CD14-positive monocyte (primary cell): ENCODE data around the gene TTLL7. TPM values are rescaled to one million over a fixed set of nuclear protein-coding genes. Genes with fewer than 3 reads are reported as not detected.

ENCODE experiments used
- DNase-seq, 3 donors: peaks; one replicate each; pipeline ENCODE4 v3.0.0-alpha.2; 2011 to 2022
- H2AFZ ChIP-seq: 2 replicates; pipeline ENCODE4 v1.6.0; 2012; ENCODE audit warnings: mild to moderate bottlenecking, low read depth, low read length, inconsistent platforms; ENCODE audit not compliant: insufficient read depth, poor library complexity, severe bottlenecking
- H3K27ac ChIP-seq, 2 donors: 1 replicate in 1 of 2; 2 replicates in 1 of 2; pipeline ENCODE4 v1.5.1; 2012 to 2013; ENCODE audit warnings: low read length in 2 of 2, control low read depth in 1 of 2, inconsistent platforms in 1 of 2, low read depth in 1 of 2, mild to moderate bottlenecking in 1 of 2
- H3K27me3 ChIP-seq, 2 donors: one replicate each; pipeline versions ENCODE4 v1.6.0 to v1.6.1; 2011 to 2013; ENCODE audit warnings: low read length in 2 of 2; ENCODE audit not compliant: control insufficient read depth in 2 of 2, insufficient read depth in 2 of 2
- H3K36me3 ChIP-seq, 2 donors: replicated peaks in 1 of 2; 1 replicate in 1 of 2; 2 replicates in 1 of 2; pipeline versions ENCODE4 v1.5.1 to v1.6.1; 2012 to 2013; ENCODE audit warnings: low read length in 2 of 2, control low read depth in 1 of 2, inconsistent platforms in 1 of 2, mild to moderate bottlenecking in 1 of 2; ENCODE audit not compliant: insufficient read depth in 2 of 2, control insufficient read depth in 1 of 2
- H3K4me1 ChIP-seq, 2 donors: 1 replicate in 1 of 2; 2 replicates in 1 of 2; pipeline versions ENCODE4 v1.5.1 to v1.6.1; 2012 to 2013; ENCODE audit warnings: low read length in 2 of 2, control low read depth in 1 of 2, inconsistent platforms in 1 of 2, mild to moderate bottlenecking in 1 of 2, moderate library complexity in 1 of 2; ENCODE audit not compliant: insufficient read depth in 2 of 2, control insufficient read depth in 1 of 2
- H3K4me2 ChIP-seq: replicated peaks from 2 replicates; pipeline ENCODE3; 2012; ENCODE audit warnings: low read length, moderate library complexity, mild to moderate bottlenecking; ENCODE audit not compliant: poor library complexity, severe bottlenecking; ENCODE audit errors: extremely low read depth
- H3K4me3 ChIP-seq, 3 experiments: fragments of 200-600 bp in 1 of 3; sonication (generic) in 1 of 3; replicated peaks in 1 of 3; 1 replicate in 2 of 3; 2 replicates in 1 of 3; pipeline ENCODE4 v1.5.1; 2011 to 2013; ENCODE audit warnings: low read length in 3 of 3, mild to moderate bottlenecking in 3 of 3, control low read depth in 2 of 3, low read depth in 2 of 3, inconsistent platforms in 1 of 3, moderate library complexity in 1 of 3
- H3K79me2 ChIP-seq: 2 replicates; pipeline ENCODE4 v1.6.0; 2012; ENCODE audit warnings: mild to moderate bottlenecking, control low read depth, inconsistent platforms, low read length, moderate library complexity; ENCODE audit not compliant: insufficient read depth
- H3K9ac ChIP-seq: 2 replicates; pipeline ENCODE4 v1.6.0; 2017; ENCODE audit warnings: low read length, mild to moderate bottlenecking; ENCODE audit not compliant: insufficient read depth, poor library complexity, severe bottlenecking
- H3K9me3 ChIP-seq, 2 donors: replicated peaks in 1 of 2; 1 replicate in 1 of 2; 2 replicates in 1 of 2; pipeline versions ENCODE4 v1.5.1 to v1.6.1; 2012 to 2013; ENCODE audit warnings: low read length in 2 of 2, control low read depth in 1 of 2; ENCODE audit not compliant: control insufficient read depth in 1 of 2, insufficient read depth in 1 of 2
- H4K20me1 ChIP-seq: 2 replicates; pipeline ENCODE4 v1.6.0; 2012; ENCODE audit warnings: mild to moderate bottlenecking, low read length, control low read depth, moderate library complexity; ENCODE audit not compliant: insufficient read depth
- H3K27ac Mint-ChIP-seq, 7 donors: one replicate each; pipeline ENCODE4 v1.8.0; 2020; ENCODE audit warnings: mild to moderate bottlenecking in 7 of 7, mixed read lengths in 7 of 7, moderate library complexity in 6 of 7, inconsistent platforms in 2 of 7
- H3K27me3 Mint-ChIP-seq, 3 donors: one replicate each; pipeline ENCODE4 v1.8.0; 2021 to 2022; ENCODE audit warnings: low read depth in 3 of 3, mild to moderate bottlenecking in 3 of 3, mixed read lengths in 3 of 3, moderate library complexity in 3 of 3, inconsistent platforms in 1 of 3
- H3K36me3 Mint-ChIP-seq, 2 donors: one replicate each; pipeline ENCODE4 v1.8.0; 2020; ENCODE audit warnings: mixed read lengths in 2 of 2, inconsistent platforms in 1 of 2, mild to moderate bottlenecking in 1 of 2
- H3K4me1 Mint-ChIP-seq: one replicate; pipeline ENCODE4 v1.8.0; 2020; ENCODE audit warnings: mild to moderate bottlenecking, mixed read lengths
- H3K4me3 Mint-ChIP-seq, 2 donors: one replicate each; pipeline ENCODE4 v1.8.0; 2020; ENCODE audit warnings: mild to moderate bottlenecking in 2 of 2, mixed read lengths in 2 of 2, moderate library complexity in 1 of 2
- H3K9me3 Mint-ChIP-seq, 7 donors: one replicate each; pipeline ENCODE4 v1.8.0; 2020 to 2022; ENCODE audit warnings: mixed read lengths in 7 of 7, mild to moderate bottlenecking in 6 of 7, moderate library complexity in 6 of 7, inconsistent platforms in 2 of 7
- CTCF ChIP-seq: fragments of 200-600 bp; IDR thresholded peaks from one replicate; pipeline ENCODE4 v1.8.0; 2022; ENCODE audit warnings: antibody characterized with exemption, mild to moderate bottlenecking
- WGBS: methylation state at CpG from one replicate; pipeline ENCODE4 v1.1.5; 2013; ENCODE audit warnings: missing lambda C conversion rate; ENCODE audit not compliant: insufficient coverage; 5-methylcytosine and 5-hydroxymethylcytosine counted together
- intact Hi-C, 2 donors: fragments of 100-400 bp; cut with micrococcal nuclease; formaldehyde crosslinking; loops; one replicate each; pipeline versions ENCODE4 v1.15.0 to v1.15.1; 2023
- polyA plus RNA-seq, 3 donors: library from polyadenylated mRNA; depleted of rRNA in 1 of 3; unstranded in 2 of 3; stranded (reverse) in 1 of 3; fragments of 300-500 nt in 2 of 3; fragments of >200 nt in 1 of 3; fragmentation: Illumina TruSeq in 2 of 3; gene quantifications; 1 replicate in 2 of 3; 2 replicates in 1 of 3; pipeline ENCODE4 v1.2.3, GENCODE V29; 2012 to 2021

TTLL7 gene
- polyA plus RNA-seq, 3 donors, result 0.12 to 0.69 TPM; not detected in 1

- no peaks in the 10 kb centered on the region for H3K9me3 ChIP-seq
- no peak overlapping the region for H2AFZ ChIP-seq
- H3K27ac ChIP-seq, result no peak overlapping the region
- H3K36me3 ChIP-seq, result no peaks in the 10 kb centered on the region
- H3K4me3 ChIP-seq, result no peak overlapping the region
- no peak overlapping the region for H3K27ac Mint-ChIP-seq
- no peaks in the 10 kb centered on the region for H3K36me3 Mint-ChIP-seq
- no peak for DNase-seq
- H3K9ac ChIP-seq, result no peak overlapping the region
- no peaks in the 10 kb centered on the region for H4K20me1 ChIP-seq
- H3K4me1 Mint-ChIP-seq, result no peaks in the 10 kb centered on the region
- H3K4me3 Mint-ChIP-seq, result no peak overlapping the region
- TF ChIP-seq CTCF, result no peak
- peaks cover 0 to 2% (median 0%) of the 10 kb centered on the region in 3 donors for H3K27me3 Mint-ChIP-seq
- no peaks in the 10 kb centered on the region for H3K4me1 ChIP-seq
- no peak overlapping the region for H3K4me2 ChIP-seq
- peaks cover 0 to 3% (median 0%) of the 10 kb centered on the region in 7 donors for H3K9me3 Mint-ChIP-seq
- no peaks in the 10 kb centered on the region for H3K27me3 ChIP-seq
- intact Hi-C loops, result no loop called here
- no peaks in the 10 kb centered on the region for H3K79me2 ChIP-seq
- no CpG with 5 or more reads among the region's 3 CpGs for WGBS
Observed at GRCh38 chr1:84013708-84014107, 14.8 kb upstream of the TTLL7 start.

DNA sequence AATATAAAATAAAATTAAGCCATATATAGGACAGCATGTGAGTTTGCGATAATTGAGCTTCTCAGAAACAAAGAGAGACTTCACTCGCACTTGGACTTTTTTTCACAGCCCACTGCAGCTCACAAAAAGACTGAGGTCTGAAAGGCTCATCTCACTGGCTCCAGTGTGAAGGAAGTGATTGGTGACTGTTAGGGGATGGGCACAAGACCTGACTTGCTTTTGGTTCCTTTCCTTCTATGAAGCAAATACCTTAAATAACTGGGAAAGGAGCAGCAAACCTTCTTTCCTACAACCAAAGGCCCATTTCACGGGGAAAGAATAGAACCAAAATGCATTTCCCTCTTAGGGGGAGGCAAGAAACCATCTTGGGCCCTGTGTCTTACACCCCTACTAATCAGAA, 13.1 kb upstream of the TTLL7 start:
- H3K9me3 ChIP-seq, result no peaks in the 10 kb centered on the region
- Mint-ChIP-seq H3K4me1 (no peaks in the 10 kb centered on the region), H3K36me3 (no peaks in the 10 kb centered on the region), H3K27ac (peak overlapping the region in 1 of 7 donors; percentile 5), H3K9me3 (peaks cover 0 to 7% (median 0%) of the 10 kb centered on the region in 7 donors), H3K4me3 (no peak overlapping the region), H3K27me3 (peaks cover 0 to 2% (median 0%) of the 10 kb centered on the region in 3 donors)
- H3K4me2 ChIP-seq, result no peak overlapping the region
- DNase-seq, result no peak
- H3K27me3 ChIP-seq, result no peaks in the 10 kb centered on the region
- H2AFZ ChIP-seq, result no peak overlapping the region
- no peak overlapping the region for H3K27ac ChIP-seq
- no peaks in the 10 kb centered on the region for H3K79me2 ChIP-seq
- intact Hi-C loops, result no loop called here
- H3K9ac ChIP-seq, result no peak overlapping the region
- H3K4me3 ChIP-seq, result no peak overlapping the region
- no peak for TF ChIP-seq CTCF
- H3K36me3 ChIP-seq, result no peaks in the 10 kb centered on the region
- H4K20me1 ChIP-seq, result no peaks in the 10 kb centered on the region
- H3K4me1 ChIP-seq, result no peaks in the 10 kb centered on the region
- WGBS, result no CpG with 5 or more reads among the region's 3 CpGs
